GM12874 (cell line): Measurements from ENCODE around the gene CHD3.

ENCODE experiments used
- TF ChIP-seq, protein P1 (sequence below): IDR thresholded peaks from 2 replicates; pipeline ENCODE4 v1.5.1; 2011; ENCODE audit warnings: low read depth, mild to moderate bottlenecking, control low read depth, low read length, moderate library complexity; ENCODE audit not compliant: insufficient read depth

Gene CHD3

GRCh38 chr17:7927596-7927995 lies 39.0 kb downstream of the CHD3 start:
- TF ChIP-seq, protein P1, sequence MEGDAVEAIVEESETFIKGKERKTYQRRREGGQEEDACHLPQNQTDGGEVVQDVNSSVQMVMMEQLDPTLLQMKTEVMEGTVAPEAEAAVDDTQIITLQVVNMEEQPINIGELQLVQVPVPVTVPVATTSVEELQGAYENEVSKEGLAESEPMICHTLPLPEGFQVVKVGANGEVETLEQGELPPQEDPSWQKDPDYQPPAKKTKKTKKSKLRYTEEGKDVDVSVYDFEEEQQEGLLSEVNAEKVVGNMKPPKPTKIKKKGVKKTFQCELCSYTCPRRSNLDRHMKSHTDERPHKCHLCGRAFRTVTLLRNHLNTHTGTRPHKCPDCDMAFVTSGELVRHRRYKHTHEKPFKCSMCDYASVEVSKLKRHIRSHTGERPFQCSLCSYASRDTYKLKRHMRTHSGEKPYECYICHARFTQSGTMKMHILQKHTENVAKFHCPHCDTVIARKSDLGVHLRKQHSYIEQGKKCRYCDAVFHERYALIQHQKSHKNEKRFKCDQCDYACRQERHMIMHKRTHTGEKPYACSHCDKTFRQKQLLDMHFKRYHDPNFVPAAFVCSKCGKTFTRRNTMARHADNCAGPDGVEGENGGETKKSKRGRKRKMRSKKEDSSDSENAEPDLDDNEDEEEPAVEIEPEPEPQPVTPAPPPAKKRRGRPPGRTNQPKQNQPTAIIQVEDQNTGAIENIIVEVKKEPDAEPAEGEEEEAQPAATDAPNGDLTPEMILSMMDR, result no peak

GRCh38 chr17:7929158-7930023 lies 40.8 kb downstream of the CHD3 start, which contains the start of gene KCNAB3:
TSS of gene KCNAB3 (minus strand) at chr17:7929856. CDS start at chr17:7929435, 421 bp downstream.
- TF ChIP-seq, protein P1, result no peak

DNA sequence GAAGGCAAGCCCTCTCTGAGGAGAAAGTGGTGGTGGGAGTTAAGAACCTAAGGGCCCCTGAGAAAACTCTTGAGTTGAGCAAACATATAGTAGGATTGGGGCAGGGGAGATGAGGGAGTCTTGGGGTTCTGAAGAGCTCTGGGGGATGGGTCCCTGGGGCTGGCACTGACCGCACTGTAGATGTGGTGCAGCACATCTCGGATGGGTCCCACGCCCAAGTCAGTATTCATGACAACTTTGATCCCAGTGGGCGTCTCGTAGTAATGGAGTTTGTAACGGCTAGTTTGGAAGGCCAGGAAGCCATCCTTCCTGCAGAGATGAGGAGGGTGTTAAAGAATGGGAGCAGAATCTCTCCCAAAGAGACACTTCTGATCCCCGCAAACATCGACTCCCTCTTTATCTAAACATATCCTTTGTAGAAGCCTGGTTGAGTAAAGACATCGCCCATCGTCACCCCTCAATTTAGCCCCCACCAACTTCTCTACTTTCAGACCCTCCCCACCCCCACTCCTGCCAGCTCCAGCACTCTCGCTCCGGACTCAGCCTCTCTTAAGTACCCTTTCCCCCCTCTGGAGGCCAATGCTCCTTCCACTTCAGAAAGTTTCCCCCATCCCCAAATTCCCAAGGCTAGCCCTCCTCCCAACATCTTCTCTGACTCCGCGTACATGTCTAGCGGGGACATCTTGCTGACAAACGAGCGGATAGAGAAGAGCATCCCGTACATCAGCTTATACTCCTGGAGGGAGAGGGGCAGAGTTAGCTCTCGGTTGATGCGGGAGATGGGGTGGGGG lies 42.4 kb downstream of the CHD3 start:
- TF ChIP-seq, protein P1, result no peak

DNA sequence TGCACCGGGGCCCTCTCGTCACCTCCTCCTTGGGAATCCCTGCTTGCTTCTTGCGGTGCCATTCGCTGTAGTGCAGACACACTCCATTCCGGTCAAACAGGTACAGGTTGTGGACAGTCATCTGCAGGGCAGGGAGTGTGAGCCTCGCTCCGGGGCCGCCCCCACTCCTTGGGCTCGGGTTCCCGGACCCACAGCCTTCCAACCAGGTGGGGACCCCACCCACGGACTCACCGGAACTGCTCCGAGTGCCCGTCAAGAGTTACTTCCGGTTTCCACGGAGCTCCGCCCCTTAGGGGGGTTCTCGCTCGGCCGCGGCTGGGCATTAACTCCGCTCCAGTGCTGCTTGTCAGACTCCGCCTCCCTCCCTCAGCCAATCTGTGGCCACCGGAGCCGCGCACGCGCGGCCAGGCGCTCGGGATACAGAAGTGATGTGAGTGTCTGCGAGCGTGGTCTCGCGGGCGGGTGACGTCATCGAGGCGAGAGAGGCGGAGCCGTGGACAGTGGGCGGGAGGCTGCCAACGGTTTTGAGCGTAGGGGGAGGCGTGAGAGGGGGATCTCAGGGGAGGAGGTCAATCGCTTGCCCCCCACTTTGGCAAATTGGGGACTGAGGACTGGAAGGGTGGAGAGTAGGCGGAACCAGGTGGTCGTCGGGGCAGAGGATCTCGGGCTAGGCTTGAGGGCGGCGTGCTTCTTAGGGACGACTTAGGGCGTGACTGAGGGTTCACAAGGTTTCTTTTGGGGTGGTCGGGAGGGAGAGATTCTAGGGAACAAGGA lies 43.3 kb downstream of the CHD3 start, which contains the start of the genes CNTROB and TRAPPC1:
Gene CNTROB, plus strand, starts transcription at position 498 of the 774 bp plus-strand sequence. CDS start 874 bp downstream, outside the sequence.
Gene TRAPPC1, minus strand, starts transcription at position 238 of the 774 bp plus-strand sequence. Its CDS starts 117 bp downstream, at position 121.
- TF ChIP-seq, protein P1, result no peak

GRCh38 chr17:7932483-7932891 lies 43.9 kb downstream of the CHD3 start:
- TF ChIP-seq, protein P1, result no peak

- TF ChIP-seq, protein P1, result peak; percentile 15; the same call in 1 of the 2 replicates
Measured at GRCh38 chr17:7932949-7933348, 44.4 kb downstream of the CHD3 start.
